Measurements from ENCODE around the gene FHOD3.
A peak's percentile ranks its signal among the peaks of the same experiment; 100 is the strongest.

FHOD3 gene

GRCh38 chr18:36769172-36769571, 471.7 kb downstream of the FHOD3 start:
- DNase-seq: no peak

DNA sequence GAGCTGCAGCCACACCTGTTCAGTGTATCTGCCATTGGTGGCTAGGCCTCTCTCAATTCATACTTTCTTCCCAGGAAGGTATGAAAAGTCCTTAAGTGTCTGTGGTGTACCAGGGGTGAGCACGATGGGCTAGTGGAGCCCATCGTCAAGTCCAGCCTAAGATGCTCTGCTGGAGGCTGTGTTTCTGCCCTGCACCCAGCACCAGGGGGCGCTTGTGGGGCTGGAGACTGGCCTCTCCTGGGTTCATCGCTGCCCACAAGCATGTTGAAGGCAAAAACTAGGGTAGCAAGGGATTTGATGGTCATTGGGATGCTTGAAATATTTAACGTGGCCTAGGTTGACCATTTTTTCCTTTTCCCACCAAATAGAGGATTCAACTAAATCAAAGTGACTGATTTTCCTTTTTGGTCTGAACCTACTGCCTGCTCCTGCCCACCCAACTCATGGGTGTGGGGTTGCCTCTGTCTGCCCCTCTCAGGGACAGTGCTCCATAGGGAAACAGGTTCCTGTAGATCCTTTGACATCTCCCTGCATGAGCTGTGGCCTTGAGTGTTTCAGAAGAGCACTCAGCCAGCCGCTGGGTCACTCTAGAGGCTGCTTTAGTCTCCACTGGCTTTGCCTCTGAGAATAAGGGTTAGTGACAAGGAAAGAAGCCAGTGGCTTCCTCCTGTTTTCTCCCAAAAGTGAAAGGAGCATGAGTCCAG, 472.2 kb downstream of the FHOD3 start:
- no peak for DNase-seq

DNA sequence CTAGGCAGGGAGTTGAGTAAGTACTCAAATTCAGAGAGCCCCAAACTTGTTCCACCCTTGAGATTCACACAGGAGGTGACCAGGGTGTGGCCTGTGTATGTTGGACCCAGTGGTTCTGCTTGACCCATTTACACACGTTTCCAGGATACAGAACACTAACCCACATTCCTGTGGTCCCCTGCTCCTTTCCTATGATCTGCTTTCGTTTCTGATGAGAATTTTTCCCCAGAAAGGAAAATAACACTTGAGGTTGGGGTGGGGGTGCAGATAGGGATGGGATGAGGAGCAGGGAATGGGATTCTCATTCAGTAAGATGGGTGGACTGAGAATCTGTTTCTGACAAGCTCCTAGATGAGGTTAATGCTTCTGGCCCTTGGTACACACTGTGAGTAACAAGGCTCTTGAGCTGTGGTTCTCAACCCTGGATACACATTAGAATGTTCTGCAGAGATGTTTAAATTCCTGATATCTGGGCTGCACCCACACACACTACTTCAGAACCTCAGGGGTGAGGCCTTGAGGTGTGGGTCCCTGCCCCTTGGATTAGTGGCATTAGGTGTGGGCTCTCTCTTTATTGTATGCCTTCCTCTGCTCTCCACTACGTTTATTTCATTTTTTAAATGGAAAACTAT, 472.9 kb downstream of the FHOD3 start:
- DNase-seq: no peak

GRCh38 chr18:36771245-36771644, 473.7 kb downstream of the FHOD3 start:
- no peak for DNase-seq

DNA sequence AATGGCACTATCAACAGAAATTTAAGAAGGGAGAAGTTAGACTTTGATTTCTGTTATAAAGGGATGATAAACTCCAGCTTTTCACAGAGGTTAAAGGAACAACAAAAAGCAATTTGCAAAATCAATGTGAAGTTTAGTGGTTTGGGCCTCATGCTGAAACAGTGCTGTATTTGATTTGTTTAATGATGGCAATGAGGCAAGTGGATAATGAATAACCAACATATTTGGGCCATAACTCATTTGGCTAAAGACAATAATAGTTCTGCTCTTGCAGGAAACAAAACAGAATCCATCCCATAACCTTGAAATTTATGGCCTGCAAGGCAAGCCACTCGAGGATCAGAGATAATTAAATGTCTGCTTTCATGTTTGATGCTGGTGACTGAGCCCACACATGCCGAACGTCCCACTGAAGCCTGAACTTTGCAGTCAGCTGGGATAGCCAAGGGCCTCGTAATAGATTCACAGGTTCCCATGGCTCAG, 474.8 kb downstream of the FHOD3 start:
- DNase-seq: no peak

GRCh38 chr18:36775396-36775795, 477.9 kb downstream of the FHOD3 start:
- no peak for DNase-seq

GRCh38 chr18:36776650-36777049, 479.1 kb downstream of the FHOD3 start:
- DNase-seq: no peak

GRCh38 chr18:36777566-36777965, 480.1 kb downstream of the FHOD3 start:
- DNase-seq: no peak

- no peak for DNase-seq
Measured at GRCh38 chr18:36780748-36781147, 483.2 kb downstream of the FHOD3 start.

- no peak for DNase-seq
Measured at GRCh38 chr18:36782710-36783109, 485.2 kb downstream of the FHOD3 start.

GRCh38 chr18:36783792-36784191, 486.3 kb downstream of the FHOD3 start:
- DNase-seq: no peak

DNA sequence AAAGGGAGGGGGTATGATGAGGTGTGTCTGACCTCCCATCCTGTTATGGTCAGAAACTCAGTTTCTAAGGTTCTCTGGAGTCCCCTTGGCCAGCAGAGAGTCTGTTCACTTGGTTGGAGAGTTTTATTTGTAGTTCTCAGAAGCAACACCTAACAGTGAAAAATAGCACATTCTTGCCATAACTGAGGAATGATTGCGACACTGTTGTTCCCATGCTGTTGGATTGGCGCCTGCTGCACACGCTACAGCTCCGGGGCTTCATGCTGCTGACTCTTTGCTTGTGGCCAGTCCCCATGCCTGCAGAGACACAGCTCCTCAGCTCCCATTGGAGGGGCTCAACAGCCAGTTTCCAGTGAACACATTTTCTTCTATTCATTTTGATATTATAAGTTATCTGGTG, 489.2 kb downstream of the FHOD3 start:
- no peak for DNase-seq

GRCh38 chr18:36792634-36793283, 495.2 kb downstream of the FHOD3 start:
- DNase-seq: no peak

DNA sequence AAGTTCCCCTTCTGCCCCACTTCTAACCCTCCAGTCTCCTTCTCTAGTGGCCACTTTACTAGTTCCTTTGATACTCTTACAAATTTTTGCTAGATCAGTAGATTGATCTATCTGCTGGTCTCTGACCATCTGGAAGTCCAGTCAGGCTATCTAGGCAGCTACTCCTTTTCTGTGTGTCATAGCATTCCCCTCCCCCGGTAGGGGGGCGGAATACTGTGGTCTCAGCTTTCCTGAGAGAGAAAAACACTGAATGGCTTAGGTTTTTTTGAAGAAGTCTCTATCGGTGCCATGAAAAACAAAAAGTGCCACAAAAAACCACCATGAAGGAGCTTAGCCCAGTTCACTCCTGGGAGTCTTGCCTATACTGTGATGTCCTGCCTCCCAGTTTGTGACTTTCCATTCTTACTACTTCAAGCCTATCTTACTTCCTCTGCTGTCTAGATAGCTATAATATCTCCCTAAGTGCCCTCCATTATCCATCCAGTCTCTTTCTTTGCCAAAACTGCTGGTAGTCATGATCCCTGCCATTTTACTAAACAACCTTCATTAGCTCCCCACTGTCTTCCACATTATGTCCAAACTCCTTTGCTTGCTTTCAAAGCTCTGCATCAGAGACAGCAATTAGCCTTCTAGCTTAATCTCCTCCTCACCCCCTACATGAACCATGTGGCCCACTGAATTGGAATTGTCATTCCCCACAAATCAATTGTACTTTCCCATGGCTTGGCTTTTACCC, 501.4 kb downstream of the FHOD3 start:
- DNase-seq: no peak

DNA sequence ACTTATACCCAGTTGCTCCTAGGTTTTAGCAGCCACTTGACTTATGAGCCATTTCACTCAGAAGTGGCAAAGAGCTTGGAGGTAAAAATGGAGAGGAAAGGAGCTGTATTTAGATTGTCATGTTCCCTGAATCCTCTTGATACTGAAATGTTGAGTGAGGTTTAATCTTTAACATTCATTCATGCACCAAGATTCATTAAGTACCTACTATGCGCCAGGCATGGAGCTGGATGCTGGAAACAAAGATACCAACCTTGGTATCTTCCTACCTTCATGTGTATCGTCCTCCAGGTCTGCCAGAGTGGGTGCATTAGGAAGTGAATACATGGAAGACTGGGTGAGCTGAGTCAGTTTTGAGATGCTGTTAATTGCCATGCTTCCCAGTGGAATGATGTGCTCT, 507.6 kb downstream of the FHOD3 start:
- DNase-seq: no peak

DNA sequence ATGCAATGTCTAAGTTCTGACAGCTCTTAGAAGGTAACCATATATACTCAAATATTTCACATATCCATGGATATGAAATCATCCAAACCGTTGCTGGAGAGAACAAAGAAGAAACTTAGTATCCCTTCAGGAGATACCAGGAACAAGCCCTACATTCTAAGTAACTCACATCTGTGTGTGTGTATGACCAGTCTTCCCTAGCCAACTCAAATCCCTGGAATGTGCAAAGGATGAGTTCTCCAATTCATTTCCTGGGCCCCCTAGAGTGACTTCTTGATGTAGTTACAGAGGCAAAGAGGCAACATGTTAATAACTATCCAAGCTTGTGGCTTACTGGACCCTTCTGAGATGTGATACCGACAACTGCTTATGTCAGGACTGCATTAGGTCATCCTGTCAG, 511.2 kb downstream of the FHOD3 start:
- DNase-seq: no peak

- DNase-seq: peak; percentile 47
Measured at GRCh38 chr18:36809590-36810381, 512.3 kb downstream of the FHOD3 start.

DNA sequence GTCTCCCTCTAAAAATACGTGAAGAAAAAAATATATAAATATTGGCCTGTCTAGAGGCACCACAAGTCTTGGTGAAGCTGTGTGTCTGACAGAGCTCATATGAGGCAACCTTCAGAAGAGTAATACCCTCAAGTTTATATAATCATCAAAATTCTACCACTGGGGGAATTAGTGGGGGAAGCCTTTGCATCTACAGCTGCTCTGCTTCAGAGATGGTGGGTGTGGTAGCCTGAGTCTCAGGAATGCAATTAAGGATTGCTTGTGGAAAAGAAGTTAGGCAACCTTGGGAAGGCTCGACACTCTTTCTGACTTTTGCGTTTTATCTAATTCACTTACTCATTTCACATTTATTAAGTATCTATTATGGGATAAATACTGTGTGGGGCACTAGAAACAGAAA, 513.9 kb downstream of the FHOD3 start:
- DNase-seq: no peak

DNA sequence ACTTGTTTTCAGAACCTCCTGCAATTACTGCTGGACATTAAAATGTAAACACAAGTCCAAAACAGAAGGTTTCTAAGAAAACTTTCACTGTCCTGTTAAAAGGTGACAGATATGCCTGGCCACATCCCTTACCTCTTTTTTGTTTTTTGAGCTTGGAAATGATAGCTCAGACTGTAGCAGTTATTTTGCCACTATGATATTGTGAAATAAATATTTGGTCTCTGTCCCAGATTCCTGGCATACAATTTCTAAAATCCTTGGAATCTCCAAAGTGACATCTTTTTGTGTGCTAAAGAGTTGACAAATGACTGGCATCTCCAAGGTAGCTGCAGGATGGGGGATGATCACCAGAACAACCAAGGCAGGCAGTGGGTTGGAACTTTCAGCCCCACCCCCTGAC, 514.4 kb downstream of the FHOD3 start:
- DNase-seq: no peak

- DNase-seq: no peak
Measured at GRCh38 chr18:36812678-36813077, 515.2 kb downstream of the FHOD3 start.

DNA sequence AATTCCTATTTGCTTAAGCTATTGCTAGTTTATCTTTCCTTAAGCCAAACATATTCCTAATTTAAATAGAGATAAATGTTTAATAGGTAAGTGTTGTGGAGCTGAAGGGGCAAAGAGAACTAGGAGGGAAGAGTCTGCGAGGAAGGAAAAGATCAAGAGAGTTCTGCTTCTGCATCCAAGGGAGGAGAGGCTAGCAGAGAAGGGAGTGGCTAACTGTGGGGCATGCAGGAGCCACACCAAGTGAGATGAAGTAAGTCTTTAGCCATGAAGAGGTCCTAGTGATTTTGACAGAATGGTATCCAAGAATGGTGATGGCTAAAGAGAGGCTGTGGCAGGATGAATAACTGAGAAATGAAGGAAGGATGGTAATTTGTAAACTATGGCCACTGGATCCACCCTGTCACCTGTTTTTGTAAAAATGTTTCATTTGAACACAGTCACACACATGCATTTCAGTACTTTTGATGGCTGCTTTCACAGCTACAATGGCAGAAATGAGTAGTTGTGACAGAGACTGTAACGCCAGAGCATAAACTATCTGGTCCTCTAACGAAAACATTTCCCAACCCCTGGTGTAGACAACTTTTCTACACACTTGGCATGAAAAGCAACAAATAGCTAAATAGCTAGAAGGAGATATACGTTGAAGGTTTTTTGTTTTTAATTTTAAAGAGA, 515.7 kb downstream of the FHOD3 start:
- no peak for DNase-seq

- DNase-seq: no peak
Measured at GRCh38 chr18:36813824-36814223, 516.3 kb downstream of the FHOD3 start.

All from NCI-H510A (cell line).